Activated gamma-delta T cell (primary cell): Measurements from ENCODE around the gene SLC50A1.
A peak's percentile ranks its signal among the peaks of the same experiment; 100 is the strongest.
"Not testable (repeated sequence)": the region's sequence is repeated elsewhere in the genome, so short reads cannot be mapped to it uniquely, and the experiment has no call there.

Experiments used
- DNase-seq: peaks from one replicate; lab custom pipeline; 2025; lab: John Stamatoyannopoulos, UW

The SLC50A1 gene

GRCh38 chr1:155116113-155116764, 19.4 kb upstream of the SLC50A1 start:
- no peak for DNase-seq

DNA sequence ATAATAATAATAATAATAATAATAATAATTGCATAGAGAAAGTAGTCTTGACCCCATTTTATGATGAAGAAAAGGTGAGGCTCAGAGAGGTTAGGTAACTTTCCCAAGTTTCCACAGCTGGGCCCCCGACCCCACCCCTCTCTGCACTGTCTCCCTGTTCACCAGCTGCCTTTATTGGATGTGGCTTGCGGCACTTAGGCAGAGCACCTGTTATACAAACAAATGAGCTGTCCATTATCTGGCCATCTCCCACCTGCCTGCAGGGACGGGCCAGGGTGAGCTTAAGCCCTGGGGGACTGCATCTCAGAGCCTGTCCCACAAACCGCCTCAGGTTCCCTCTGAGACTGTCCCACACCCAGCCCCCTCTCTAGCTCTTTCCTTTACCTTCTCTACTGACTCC, 18.0 kb upstream of the SLC50A1 start:
- no peak for DNase-seq

- not testable (repeated sequence) for DNase-seq
Observed at GRCh38 chr1:155118090-155118489, 17.6 kb upstream of the SLC50A1 start.

- DNase-seq = no peak
Observed at GRCh38 chr1:155120253-155120652, 15.4 kb upstream of the SLC50A1 start.

DNA sequence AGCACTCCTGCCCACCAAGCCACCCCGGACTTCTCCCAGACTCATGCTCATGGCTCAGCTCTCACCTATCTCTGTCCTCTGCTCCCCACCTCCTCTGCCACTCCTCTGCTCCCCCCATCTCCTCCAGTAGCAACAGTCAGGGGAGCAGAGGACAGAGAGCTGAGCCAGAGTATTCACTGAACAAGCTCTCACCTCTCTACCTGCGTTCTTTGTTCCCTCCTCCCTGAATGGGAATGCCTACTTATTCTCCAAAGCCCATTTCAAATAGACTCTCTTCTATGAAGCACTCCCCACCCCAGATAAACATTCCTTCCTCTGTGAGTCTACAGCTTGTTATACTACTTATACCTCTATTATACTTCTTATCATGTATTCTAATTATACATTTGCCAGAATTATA, 14.4 kb upstream of the SLC50A1 start:
- DNase-seq = no peak

- no peak for DNase-seq
Observed at GRCh38 chr1:155122308-155122707, 13.3 kb upstream of the SLC50A1 start.

- no peak for DNase-seq
Observed at GRCh38 chr1:155123801-155124200, 11.9 kb upstream of the SLC50A1 start.

- DNase-seq = no peak
Observed at GRCh38 chr1:155124503-155125463, 10.9 kb upstream of the SLC50A1 start.

- DNase-seq = no peak
Observed at GRCh38 chr1:155125511-155125945, 10.1 kb upstream of the SLC50A1 start.

DNA sequence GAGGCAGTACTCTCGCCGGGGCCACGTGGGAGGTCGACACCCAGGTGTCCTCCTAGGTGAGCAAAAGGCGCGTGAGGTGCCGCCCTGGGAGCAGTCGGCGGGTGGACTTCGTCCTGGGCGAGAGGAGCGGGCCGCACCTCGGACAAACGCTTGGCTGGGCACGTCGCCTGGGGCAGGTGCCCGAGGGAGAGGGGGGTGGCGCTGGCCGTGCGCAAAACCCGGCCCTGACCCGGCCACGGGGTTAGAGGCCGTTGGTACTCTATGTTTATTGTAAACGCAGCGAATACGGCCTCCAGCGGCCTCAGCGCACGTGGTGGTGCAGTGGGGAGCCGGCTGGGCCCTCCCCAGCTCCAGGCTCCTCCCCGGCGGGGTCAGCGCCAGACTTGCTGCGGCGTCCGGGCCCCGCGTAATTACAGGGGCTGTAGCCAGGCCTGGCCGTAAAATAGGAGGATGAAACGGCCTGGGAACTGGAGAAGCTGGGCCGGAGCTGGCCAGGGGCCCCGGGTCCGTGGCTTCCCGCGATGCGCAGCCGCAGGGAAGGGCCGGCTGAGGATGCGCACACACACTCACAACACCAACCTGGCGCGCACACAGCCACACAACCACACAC, 9.6 kb upstream of the SLC50A1 start:
- DNase-seq = no peak

DNA sequence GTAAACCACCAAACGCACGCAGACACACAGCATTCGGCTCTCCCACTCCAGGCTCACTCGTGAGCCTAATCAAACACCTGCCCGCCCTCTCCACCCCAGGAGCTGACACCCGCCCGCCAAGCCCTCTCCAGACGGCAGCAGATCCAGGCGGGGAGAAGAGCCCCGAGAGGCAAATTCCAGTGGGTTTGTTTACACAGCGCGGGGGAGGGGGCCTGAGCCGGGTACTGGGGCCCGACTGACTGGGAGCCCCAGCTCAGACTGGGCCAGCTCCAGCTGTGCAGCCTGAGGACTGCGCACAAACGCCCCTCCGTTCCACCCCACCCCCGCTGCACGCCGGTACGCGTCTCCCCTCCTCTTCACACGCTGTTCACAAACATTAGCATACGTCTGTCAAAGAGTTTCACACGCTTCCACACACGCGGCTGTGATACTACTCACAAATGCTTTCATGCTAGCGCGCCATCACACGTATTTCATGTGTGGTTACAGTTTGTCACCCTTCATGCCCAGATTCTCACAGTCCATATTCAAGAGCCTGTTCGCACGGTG, 9.0 kb upstream of the SLC50A1 start:
- DNase-seq = no peak

DNA sequence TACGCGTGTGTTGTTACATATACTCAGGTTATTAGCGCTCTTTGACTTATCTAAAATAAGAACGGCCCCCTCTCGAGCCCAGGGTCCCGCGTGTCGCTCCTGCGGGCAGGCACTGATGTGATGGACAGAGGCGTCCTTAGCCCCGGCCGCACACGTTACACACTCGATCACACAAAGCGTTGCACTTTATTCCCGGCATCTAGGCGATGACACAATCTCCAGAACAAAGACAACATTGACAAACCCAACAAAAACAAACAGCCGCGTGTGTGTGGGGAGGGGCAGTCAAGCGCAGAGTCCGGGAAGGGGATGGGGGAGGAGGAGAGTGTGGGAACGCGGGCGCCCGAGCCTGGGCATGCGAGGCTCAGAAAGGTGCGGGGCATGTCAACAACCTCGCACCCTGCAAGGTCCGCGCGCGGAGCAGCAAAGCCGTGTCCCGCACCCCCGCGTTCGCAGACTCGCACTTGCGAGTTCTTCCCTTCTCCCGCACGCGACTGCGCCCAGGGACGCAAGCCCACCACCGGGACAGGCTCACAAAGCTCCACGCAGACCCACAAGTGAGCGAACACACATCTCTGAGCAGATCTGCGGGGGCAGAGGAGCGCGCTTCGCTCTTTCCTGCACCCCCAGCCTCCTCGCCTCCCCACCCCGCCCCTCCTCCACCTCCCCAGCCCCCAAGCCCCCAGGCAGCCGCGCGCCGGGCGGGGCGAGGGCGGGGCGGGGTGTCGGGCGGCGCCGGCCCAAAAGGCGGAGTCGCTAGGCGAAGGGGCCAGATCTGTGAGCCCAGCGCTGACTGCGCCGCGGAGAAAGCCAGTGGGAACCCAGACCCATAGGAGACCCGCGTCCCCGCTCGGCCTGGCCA, 8.3 kb upstream of the SLC50A1 start, which contains the start of gene EFNA1:
TSS of gene EFNA1 (plus strand) at position 772 of the 862 bp plus-strand sequence. CDS start 102 bp downstream, outside the sequence.
- peak; percentile 29 for DNase-seq

DNA sequence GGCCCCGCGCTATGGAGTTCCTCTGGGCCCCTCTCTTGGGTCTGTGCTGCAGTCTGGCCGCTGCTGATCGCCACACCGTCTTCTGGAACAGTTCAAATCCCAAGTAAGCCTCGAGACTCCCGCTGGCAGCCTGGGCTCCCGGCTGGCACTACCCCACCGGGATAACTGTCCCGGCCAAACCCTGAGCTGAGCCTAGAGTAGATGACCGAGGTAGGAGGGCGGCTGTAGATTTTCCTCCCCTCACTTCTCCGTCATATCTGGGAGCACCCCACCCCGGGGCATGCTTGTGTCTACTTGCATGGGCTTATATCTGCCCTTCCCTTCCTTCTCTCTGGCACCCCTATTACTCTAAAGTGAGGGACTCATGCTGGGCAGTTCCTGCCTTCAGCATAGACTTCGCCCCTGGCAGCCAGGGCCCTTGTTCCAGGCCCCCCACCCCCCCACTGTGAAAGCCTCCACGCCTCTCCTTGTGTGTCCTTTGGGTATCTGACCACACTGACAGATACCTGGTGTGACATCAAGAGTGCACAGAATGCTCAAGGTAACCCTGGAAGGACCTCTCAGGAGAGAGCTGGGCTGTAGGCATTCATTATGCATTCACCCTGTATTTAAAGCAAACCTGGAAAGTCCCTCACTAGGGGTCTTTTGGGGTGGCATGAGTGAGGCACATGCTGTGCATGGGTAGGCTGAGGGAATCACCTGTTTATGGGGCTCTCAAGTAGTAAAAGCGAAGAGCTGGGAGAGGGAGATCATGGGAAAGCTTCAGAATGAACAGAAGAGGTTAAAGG, 7.5 kb upstream of the SLC50A1 start:
- no peak for DNase-seq

DNA sequence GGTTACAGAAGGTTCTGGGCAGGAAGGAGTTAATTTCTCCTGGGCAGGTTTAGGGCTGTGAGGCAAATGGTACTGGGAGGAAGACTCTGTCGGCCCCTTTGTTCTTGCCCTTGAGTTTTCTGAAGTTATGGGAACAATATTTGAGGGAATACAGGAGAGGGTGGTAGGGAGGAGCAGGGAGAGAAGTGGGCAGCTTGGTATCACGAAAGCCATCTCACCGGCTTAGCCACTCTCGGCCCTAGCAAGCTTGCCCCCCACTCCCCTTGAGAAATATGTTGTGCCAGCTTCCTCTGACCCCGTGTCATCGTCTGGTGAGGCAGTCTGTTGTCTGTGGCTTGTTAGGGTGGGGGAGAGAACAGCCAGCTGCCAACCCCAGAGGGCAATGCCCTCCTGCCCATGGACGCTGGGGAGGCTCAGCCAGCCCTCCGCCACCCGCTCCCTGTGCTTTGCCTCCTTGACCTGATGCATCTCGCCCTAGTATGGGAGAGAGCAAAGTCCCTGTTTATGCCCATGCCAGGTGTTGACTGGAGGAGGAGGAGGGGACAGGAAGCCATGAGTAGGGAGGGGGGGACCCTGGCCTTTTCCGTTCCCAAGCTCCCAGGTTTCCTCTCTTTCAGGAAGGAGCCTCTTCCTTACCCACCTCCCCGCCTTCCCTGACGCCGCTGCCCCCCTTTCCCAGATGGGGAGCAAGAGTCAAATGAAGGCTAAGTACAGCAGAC, 6.7 kb upstream of the SLC50A1 start:
- DNase-seq = no peak

DNA sequence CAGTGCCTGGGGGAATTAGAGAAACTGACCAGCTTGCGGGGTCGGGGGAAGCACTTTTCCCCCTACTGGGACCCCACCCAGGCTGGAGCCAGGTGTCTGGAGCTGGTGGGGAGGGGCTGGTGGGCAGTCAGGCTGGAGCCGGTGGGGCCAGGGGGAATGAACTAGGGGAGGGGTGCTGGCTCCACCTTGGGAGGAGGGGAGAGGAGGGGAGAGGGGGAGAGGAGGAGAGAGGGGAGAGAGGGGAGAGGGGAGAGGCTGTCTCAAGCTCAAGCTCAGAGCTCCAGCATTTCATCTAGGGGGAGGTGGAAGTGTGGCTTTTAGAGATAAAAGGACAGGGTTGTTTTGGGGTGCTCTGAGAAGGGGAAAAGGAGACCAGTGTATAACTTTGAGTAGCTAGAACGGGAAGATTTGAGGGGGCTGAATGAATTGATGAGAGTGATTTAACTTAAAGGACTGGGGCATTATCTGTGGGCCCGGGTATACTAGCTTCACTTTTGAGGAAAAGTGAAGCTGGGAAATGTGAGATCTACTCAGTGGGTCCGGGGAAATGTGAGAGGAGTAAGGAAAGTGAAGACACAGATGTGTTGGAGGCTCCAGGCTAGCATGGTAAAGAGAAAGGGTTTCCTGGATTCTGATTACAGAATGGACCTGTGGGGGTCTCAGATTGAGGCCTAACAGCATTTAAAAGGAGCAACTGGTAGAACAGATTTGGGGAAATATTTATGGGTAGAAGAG, 5.2 kb upstream of the SLC50A1 start:
- DNase-seq = no peak

DNA sequence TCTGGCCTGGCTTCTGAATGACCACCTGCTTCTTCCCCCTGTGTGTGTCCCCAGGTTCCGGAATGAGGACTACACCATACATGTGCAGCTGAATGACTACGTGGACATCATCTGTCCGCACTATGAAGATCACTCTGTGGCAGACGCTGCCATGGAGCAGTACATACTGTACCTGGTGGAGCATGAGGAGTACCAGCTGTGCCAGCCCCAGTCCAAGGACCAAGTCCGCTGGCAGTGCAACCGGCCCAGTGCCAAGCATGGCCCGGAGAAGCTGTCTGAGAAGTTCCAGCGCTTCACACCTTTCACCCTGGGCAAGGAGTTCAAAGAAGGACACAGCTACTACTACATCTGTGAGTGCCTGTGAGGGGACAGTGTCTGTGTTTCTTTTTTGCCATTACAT, 4.4 kb upstream of the SLC50A1 start:
- DNase-seq = no peak

DNA sequence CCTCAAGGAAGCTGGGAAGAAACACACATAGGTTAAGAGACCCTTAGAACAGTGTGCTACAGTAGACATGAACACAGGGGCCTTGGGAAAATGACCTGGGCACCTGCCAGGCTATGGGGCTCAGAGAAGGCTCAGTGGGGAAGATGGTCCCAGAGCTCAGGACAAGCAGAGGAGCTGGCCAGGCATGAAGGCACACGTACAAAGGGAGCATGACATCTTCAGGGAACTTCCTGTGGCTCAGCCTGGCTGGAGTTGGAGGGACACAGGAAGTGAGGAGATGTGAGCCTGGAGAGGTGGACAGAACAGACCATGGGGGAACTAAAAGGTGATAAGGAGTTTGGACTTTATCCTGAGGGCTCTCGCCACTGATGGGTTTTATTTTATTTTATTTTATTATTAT, 3.8 kb upstream of the SLC50A1 start:
- no peak for DNase-seq

DNA sequence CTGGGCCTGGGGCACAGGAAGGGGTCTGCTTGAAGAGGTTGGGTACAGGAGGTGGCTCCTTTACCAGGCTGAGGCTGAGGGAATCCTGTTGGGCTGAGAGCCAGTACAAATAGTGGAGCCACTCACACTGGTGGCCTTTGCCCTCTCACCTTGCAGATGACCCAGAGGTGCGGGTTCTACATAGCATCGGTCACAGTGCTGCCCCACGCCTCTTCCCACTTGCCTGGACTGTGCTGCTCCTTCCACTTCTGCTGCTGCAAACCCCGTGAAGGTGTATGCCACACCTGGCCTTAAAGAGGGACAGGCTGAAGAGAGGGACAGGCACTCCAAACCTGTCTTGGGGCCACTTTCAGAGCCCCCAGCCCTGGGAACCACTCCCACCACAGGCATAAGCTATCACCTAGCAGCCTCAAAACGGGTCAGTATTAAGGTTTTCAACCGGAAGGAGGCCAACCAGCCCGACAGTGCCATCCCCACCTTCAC, 1.8 kb upstream of the SLC50A1 start:
- DNase-seq = no peak

DNA sequence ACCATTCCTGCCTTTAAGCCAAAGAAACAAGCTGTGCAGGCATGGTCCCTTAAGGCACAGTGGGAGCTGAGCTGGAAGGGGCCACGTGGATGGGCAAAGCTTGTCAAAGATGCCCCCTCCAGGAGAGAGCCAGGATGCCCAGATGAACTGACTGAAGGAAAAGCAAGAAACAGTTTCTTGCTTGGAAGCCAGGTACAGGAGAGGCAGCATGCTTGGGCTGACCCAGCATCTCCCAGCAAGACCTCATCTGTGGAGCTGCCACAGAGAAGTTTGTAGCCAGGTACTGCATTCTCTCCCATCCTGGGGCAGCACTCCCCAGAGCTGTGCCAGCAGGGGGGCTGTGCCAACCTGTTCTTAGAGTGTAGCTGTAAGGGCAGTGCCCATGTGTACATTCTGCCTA, 1.3 kb upstream of the SLC50A1 start:
- DNase-seq = no peak
